Measurements from ENCODE around the gene ANKS1B.

DNA sequence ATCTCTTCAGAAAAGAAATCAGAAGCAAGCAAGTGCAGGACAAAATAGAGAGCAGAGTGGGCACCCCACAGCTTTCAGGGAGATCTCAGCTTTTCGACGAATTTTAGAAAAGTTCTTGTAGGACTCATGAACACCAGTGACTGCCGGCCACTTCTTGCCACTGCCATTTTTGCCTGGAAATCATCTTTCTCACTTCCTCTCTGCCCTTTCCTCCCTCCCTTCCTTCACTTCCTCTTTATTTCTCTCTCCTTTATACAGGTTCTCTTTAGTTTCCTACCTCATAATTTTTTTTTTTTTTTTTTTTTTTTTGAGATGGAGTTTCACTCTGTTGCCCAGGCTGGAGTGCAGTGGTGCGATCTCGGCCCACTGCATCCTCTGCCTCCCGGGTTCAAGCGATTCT, 1154.1 kb downstream of the ANKS1B start:
- TF ChIP-seq, protein P1, sequence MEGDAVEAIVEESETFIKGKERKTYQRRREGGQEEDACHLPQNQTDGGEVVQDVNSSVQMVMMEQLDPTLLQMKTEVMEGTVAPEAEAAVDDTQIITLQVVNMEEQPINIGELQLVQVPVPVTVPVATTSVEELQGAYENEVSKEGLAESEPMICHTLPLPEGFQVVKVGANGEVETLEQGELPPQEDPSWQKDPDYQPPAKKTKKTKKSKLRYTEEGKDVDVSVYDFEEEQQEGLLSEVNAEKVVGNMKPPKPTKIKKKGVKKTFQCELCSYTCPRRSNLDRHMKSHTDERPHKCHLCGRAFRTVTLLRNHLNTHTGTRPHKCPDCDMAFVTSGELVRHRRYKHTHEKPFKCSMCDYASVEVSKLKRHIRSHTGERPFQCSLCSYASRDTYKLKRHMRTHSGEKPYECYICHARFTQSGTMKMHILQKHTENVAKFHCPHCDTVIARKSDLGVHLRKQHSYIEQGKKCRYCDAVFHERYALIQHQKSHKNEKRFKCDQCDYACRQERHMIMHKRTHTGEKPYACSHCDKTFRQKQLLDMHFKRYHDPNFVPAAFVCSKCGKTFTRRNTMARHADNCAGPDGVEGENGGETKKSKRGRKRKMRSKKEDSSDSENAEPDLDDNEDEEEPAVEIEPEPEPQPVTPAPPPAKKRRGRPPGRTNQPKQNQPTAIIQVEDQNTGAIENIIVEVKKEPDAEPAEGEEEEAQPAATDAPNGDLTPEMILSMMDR (IDR thresholded peaks at IDR 0.05), result no peak
- TF ChIP-seq POLR2A (IDR thresholded peaks at IDR 0.05) (no peak), POLR2AphosphoS5 (IDR thresholded peaks at IDR 0.05) (no peak), EP300 (IDR thresholded peaks at IDR 0.05) (no peak)
